Esophagus muscularis mucosa (tissue), 4 donors: ENCODE measurements around the gene TBC1D24.
"Not testable (repeated sequence)": the region's sequence is repeated elsewhere in the genome, so short reads cannot be mapped to it uniquely, and the experiment has no call there.

Source experiments
- CTCF ChIP-seq, 3 experiments: fragments of 200-600 bp in 2 of 3; fragments of 450-650 bp in 1 of 3; sonication (generic) in 2 of 3; IDR thresholded peaks; one replicate each; pipeline ENCODE4 v1.5.1; 2017 to 2019; ENCODE audit warnings: antibody characterized with exemption in 3 of 3, mild to moderate bottlenecking in 2 of 3, moderate library complexity in 1 of 3
- EP300 ChIP-seq: sonication (generic); formaldehyde crosslinking; IDR thresholded peaks from one replicate; pipeline ENCODE4 v1.6.1; 2017; ENCODE audit warnings: antibody characterized with exemption
- POLR2A ChIP-seq: fragments of 450-650 bp; IDR thresholded peaks from one replicate; pipeline ENCODE4 v1.6.1; 2017; ENCODE audit warnings: antibody characterized with exemption, moderate library complexity, mild to moderate bottlenecking, low read depth

DNA sequence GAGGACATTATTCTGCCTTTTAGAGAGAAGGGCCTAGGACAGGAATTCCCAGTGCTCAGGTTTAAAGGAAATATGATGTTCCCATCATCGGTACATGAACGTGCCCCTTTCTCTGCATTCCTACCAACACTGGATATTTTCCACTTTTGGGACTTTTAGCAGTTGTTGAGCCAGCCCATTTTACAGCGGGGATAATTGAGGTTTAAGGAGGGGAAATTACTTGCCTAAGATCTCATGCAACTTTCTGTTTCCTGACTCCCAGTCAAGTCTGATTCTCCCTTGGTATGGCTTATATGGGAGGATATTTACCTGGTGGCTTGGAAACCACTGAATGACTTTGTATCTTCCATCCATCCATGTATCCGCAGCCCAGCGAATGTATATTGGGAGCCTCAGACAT lies 59.4 kb downstream of the TBC1D24 start:
- TF ChIP-seq POLR2A; CTCF (IDR thresholded peaks at IDR 0.05); EP300: not testable (repeated sequence)
